ENCODE measurements around the gene DNAJC27.
"Not testable (repeated sequence)": the region's sequence is repeated elsewhere in the genome, so short reads cannot be mapped to it uniquely, and the experiment has no call there.

DNAJC27 gene

DNA sequence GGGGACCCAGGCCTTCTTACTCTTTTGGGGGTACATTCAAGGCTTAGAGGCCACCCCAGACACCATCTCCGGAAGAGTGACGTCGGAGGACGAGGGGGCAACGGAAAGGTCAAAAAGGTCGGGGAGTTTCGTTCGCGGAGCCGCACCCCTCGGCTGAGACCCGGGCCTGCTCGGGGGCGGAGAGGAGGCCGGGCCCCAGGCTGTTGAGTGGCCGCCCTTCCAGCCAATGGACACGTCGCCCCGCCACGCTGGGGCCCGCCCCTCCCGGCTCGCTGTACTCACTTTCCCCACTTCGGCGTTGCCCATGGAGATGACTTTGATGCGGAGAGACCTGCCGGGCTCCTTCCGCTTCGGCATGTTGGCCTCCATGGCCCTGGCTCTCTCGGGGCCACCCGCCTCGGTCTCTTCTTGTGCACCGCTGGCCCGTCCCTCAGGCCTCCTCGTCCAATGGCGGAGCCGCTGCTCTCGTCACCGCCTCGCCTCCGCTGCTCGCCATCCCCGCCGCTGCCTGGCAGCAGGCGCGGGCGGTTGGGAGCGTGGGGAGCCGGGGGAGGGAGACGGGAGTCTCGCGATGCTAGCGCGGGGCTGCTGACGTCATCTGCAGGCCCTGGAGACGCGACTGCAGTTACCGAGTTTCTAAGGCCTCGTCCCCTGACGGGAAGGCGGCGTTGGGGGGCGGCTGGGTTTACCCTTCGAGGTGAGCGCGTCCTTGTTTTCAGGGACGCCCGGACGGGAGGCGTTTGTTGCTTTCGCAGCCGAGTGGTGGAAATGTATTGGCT, at the start of gene DNAJC27:
DNAJC27 (minus strand) TSS at position 420 of the 779 bp plus-strand sequence; CDS start at position 369, 51 bp downstream.
- peak; percentile 94 for DNase-seq

DNA sequence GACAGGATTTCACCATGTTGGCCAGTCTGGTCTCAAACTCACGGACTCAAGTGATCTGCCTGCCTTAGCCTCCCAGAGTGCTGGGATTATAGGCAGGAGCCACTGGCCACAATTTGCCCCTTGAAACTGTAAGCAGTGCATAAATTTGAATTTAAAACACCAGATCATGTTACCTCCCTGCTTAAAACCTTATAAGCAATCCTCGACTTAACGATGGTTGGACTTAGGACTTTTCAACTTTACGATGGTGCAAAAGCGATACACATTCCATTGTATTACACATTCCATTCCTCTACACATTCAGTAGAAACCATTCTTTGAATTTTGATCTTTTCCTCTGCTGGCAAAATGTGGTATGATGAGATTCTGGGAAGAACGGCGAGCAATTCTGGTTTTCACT, 46.9 kb upstream of the DNAJC27 start:
- no peak for DNase-seq

DNA sequence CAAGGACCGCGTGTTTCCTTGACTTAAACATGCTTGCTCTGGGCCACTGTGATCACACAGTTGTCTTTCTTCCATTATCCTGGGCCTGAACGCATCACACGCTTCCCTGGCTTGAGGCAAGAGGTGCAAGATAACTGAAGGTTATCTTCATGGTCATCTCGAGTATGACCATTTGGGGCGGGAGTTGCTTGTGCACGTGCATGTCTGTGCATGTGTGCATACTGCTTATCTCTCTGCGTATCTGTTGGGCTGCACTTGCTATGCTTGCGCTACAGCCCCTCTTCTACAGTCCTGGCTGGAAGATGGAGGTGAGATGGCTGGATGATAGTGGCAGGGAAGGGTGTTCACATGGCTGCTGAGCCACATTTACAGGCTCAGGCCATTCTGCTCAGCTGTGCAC, 42.9 kb upstream of the DNAJC27 start:
- DNase-seq, result no peak

DNA sequence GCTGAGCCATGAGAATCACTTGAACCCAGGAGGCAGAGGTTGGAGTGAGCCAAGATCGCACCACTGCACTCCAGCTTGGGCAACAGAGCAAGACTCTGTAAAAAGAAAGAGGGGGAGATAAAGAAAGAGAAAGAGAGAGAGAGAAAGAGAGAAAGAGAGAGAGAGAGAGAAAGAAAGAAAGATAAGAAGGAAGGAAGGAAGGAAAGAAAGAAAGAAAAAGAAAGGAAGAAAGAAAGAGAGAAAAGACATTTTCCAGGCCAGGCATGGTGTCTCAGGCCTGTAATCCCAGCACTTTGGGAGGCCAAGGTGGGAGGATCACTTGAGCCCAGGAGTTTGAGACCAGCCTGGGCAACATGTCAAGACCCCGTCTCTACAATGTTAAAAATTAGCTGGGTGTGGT, 39.6 kb upstream of the DNAJC27 start:
- not testable (repeated sequence) for DNase-seq

DNA sequence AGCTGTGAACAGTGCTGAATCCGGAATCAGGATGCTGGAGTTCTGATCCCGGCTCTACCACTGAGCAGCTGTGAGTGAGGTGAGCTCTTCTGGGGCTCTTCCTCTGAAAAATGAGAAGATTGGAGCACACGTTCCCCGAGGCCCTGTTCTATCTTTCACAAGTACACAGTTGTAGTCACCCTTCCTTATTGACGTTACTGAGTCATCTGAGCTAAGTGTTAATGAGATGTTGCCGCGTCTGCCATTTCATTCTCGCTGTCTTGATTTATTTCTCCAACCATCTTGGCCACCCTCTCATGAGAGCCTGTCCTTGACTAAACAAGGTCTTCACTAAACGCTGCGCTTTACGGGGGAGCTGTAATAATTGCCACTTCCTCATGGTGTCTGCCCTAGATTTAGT, 38.2 kb upstream of the DNAJC27 start:
- no peak for DNase-seq

DNA sequence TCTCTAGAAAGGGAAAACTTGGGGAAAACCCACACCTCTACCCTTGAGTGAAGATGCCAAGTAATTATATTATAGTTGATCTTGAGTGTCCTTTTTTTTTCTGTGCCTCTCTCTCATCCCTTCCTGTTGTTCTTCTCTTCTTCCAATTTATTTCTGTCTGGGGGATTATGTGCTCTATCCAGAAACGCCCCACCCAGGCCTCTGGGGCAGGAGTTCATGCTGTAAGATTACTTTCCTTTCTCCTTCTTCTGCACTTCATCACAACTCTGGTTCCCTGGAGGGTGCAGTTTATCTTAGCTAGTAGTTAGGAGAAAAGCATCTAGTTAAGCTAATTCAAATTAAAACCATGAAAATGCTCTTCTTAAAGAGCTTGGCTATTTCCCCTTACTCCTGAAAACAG, 30.3 kb upstream of the DNAJC27 start:
- no peak for DNase-seq

DNA sequence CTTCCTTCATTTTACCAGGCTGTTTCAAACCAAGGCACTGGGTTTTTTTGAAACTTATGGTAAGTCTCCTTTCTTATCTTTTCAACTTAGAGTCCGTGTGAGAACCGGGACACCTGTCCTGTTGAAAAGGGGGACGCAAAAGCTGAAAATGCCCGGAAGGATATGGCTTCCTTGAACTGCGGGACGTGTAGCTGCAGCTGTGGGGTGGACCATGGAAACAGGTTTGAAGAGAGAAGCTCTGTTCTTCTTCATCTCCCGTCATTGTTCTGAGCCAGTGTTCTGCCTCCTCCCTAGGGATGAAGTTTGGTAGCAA, 29.5 kb upstream of the DNAJC27 start:
- DNase-seq, result no peak

DNA sequence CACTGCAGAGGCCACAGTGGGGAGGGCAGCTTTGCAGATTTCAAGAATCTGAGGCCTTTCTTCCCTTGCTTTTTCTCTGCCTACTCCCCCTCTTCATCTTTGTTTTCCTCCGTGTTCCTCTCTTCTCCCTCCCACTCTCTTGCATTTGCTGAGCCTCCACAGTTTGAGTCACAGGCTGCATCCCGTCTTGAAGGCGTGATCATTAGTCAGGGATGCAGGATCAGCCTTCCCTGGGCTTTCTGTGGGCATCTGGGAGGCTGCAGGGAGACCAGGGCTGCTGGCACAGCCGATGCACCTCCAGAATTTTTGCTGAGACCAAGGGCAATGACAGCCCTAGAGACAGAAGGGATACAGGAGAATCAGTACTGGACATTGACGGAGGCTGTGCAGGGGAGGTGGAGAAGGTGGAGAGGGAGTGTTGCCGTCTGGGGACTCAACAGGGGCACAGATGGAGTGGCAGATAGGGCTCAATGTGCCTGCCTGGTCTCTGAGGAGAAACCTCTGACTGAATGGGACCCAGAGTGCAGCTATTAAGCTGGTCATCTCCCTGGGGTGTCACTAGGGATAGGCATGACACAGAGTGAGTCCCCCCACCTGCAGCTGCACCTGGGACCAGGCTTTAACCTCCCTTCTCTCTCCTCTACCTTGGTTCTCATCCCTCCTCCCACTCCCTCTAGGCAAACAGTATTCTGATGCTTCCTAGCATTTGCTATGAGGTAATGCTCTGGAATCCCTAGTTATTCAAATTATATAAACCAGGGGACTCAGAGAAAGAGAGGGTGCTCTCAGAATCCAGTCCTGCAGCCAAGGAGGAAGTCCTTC, 29.0 kb upstream of the DNAJC27 start:
- DNase-seq, result no peak

DNA sequence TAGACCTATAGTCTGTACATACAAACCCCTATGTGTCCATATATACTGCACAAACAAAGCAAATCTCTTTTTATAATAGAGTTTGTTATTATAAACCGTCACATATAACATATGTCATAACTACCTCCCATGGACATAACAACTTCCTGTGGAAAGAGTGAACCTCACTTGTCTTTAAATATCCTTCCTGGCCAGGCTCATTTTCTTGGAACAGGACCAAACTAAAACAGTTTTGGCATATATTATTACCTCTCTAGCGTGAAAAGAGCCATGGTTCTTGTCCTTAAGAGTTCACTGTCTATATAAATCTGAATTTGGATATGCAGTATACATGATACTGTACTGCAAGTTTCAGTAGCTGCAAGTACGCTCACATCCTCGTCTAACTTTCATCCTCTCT, 28.3 kb upstream of the DNAJC27 start:
- peak; percentile 14 for DNase-seq

DNA sequence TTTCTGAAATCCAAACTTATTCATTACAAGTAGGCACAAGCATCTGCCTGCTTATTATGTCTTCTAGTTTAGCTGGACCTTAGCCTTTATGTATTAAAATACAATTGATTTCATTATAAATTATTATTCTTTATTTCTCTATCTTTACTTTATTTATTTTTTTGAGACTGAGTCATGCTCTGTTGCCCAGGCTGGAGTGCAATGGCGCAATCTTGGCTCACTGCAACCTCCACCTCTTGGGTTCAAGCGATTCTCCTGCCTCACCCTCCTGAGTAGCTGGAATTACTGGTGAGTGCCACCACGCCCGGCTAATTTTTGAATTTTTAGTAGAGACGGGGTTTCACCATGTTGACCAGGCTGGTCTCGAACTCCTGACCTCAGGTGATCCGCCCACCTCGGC, 27.3 kb upstream of the DNAJC27 start:
- DNase-seq, result not testable (repeated sequence)

DNA sequence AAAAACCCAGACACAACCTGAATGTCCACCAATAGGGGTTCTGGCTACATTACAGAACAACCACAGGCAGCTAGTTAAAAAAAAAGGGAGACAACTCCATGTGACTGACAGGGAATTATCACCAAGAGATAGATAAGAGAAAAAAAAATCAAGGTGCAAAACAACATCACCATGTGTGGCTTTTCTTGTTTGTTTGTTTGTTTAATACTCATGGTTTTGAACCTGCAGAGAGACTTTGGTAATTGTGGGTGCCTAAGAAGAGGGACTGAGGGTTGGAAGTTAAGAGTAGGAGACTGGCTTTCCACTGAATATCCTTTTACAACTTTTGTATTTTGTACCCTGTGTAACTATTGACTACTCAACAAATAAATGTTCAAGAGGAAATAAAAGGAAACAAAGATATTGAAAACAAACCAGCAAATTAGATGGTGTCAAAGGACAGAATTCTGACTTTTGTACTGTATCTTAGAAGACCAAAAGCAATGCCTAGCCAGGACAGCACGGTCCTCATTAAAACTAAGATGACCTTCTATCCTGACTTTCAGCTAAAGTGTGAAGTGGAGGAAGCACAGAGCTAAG, 22.5 kb upstream of the DNAJC27 start:
- DNase-seq, result no peak

DNA sequence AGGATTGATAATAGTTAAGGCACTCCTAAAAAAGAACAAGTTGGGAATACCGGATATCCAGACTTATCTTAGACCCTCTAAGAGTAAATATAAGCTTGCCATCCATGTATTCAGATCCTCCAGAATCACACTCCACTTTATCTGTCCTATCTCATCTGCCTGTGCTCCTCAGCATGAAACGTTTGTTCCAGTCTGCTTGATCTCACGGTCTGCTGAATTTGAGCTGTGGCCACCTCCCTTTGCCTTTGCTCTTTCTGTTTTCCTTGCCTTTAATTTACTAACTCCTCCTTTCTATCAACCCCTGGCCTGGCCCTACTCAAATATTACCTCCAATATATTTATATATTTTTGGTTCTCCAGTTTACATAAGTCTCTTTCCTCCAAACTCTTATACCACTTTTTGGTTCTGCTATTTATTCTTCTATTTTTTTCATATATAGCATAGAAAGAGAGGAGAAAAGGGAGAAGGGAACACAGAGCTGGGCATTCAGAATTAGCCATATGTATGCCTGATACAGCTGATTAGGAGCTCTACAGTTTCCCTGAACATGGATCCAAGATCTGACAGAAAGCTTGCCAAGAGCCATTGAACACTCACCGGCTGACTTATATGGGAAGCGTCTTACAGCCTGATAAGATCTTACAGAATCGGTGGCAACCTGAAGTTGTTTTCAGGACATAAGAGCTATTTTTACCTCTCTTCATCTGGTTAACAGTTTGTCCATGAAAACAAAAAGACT, 21.8 kb upstream of the DNAJC27 start:
- peak; percentile 64 for DNase-seq

DNA sequence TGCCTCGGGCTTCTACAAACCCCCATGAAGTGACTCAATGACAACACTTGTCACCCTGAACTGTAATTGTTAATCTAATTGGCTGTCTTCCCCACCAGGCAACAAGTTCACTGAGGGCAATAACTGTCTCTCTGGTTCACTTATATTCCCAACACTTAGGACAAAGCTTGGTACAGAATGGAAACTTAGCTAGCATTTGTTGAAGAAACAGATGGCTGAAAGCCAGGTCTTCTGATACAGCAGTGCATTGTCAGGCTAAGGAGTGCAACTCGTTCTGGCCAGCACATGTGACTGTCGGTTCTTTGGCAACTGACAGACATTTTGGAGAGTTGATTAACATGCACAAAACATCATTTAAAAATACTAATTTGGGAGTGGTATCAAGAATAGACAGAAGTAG, 14.6 kb upstream of the DNAJC27 start:
- peak; percentile 8 for DNase-seq

DNA sequence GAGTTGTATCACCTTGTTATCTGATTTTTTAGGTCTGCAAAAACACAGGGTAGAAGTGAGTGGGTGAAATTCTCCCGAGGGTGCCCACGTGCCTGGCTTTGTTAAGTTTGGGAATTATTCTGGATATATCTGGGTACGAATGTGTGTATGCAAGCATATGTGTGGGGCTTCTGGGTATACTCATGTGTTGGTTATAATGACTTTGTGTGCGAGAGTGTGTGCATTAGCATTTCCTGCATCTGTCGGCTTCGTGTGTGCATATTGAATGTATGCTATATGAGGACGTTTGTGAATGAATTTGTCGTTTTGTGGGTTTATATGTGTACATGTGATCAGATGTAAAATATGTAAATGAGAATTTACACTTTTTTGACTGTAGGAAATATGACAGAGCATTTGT, 13.8 kb upstream of the DNAJC27 start:
- no peak for DNase-seq

DNA sequence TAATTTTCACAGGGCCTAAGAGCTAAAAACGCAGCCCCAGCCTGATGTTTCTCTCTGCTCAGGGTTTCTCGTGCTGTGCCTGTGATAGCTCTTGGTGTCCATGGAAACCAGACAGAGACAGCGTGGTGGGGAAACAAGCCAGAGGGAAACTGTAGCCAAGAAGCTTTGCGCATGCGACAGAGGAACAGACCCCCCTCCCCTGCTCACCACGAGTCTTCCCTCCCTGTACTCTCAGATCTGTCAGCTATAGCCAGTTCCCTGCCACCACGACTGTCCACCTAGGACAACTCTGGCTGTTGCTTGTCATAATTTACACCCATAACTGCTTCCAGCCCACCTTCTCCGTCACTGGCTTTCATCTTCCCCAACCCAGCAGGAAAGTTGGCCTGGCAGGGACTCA, 13.2 kb upstream of the DNAJC27 start:
- DNase-seq, result peak; percentile 65

DNA sequence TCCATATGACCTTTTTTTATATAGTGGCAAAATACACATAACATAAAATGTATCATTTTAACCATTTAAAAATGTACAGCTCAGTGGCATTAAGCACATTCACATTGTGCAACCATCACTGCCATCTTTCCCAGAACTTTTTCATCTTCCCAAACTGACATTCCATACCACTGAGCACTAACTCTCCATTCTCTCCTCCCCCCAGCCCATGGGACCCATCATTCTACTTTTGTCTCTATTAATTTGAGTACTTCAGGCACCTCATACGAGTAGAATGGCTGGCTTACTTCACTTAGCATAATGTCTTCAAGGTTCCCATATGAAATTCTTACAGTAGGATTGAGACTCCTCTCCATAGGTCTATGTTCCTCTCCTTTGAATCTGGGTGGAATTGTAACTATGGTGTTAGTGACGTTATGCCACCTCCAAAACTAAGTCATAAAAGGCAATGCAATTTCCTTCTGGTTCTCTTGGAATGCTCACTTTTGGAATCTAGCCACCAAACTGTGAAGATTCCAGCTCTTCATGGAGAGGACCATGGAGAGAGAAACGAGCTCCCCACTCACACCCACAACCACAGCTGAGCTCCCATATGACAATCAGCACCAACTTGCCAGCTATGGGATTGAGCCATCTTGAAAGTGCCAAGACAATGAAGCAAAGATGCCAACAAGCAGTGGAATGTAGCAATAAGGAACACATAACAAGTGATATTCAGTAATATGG, 9.8 kb upstream of the DNAJC27 start:
- DNase-seq, result no peak

DNA sequence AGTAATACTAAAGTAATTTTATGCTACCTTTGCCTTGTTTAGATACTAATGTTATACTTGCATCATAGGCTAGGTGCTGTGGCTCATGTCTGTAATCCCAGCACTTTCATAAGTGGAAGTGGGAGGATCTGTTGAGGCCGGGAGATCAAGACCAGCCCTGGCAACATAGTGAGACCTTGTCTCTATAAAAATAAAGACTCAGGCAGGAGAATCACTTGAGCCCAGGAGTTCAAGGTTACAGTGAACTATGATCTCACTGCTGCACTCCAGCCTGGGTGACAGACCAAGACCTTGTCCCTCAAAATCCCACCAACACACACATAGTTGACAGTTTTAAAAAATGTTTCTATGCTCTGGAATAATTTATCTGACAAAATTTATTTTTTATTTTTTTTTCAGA, 6.9 kb upstream of the DNAJC27 start:
- DNase-seq, result no peak

DNA sequence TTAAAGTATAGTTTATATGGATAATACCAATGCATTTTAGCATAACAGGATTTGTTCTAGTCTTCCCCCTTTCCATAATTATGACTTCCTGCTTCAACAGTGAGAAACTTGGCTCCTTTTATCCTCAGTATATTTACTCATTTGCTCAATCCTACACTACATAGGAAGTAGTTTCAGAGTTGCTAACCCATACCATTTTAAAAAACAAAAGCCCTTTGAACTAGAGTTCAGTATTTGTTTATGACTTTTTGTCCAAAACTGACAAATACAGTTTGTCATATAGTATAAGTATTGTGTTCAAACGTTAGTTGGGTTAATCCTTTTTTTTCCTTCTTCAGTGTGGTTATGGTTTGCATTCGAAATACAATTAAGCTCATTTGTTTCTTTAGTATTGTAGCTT, 5.9 kb upstream of the DNAJC27 start:
- no peak for DNase-seq

DNA sequence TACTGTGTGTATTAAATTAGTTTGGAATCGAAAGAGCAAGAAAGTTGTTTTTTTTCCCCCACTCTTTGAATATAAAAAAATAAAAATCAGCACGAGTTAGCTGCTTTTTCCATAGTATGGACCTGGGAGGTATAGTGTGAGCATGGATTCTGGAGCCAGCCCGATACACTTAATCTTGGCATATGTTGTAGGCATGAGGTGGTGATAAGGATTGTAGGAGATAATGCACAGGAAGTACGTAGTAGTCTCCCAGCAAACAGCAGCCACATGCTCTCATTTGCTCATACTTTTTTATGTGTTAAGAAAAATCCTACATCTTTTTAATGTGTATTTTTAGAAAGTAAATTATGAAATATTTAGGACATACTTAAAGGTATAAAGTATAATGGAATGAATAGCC, 2.1 kb upstream of the DNAJC27 start:
- no peak for DNase-seq

DNA sequence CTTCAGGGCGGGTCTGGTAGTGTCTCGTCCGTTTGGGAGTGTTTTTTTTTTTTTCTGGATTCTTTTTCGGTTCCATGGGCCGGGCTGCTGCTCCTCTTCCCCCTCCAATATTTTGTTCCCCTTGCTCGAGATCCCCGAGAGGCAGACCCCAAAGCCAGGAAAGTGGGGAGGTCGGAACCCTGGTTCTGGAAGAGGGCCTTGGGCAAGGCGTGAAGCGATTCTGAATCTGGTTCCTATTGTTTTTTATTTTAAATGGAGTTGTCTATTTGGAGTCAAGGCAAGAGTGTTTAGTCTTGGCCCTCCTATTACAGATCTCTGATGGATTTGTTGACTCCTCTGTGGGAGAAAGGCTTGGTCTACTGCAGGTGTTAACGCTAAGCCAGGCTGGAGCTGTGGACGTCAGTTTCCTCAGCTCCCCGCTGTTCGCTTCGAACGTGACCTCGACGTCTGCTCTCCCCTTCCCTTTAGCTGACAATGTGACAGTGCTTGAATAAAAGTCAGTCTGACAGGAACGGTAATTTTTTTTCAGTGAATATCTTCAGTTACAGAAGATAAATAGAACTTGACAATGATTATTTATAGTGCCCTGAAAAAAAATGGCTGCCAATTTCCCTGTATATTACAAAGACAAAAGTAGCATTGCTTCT, 683 bp upstream of the DNAJC27 start:
- DNase-seq, result peak; percentile 43

DNA sequence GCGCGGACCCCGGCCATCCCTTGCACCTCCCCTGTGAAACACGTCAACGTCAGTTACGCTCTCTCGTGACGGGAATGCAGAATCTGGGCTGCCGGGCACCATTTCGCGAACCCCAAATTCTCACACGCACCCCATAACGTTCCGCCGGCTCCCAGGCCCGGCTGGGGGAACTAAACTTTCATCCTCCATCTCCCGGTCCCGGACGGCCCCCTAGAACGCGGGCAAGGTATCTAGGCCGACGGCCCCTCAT, 544 bp downstream of the DNAJC27 start:
- peak; percentile 51 for DNase-seq

DNA sequence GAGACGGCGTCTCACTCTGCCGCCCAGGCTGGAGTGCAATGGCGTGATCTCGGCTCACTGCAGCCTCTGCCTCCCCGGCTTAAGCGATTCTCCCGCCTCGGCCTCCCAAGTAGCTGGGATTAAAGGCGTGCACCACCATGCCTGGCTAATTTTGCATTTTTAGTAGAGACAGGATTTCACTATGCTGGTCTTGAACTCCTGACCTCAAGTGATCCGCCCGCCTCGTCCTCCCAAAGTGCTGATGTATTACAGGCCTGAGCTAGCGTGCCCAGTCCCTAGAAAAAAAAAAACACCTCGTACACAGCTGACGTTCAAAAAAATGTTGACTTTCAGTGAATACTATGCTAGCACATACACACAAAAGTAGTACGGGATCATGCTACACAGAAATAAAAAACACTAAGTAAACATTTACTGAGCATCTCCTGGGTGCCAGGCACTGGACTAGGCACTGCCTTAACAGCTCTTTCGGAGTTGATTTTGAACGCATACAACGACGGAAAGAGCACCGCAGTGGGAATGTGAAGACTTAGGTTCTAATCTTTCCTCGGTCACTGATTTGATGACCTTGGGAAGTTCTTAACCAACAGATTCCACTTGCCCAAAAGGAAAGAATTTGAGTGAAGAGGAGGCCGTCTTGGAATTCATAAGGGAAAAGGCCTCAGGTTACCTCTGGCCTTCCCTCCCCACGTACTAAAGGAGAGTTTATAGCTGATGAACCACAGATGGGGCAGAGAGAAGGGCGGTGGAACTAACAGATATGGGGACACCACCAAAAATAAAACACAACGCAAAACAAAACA, 1.1 kb downstream of the DNAJC27 start:
- DNase-seq, result no peak
